HepG2 (cell line): ENCODE data around the gene SLC16A4. TPM values are rescaled to one million over a fixed set of nuclear protein-coding genes. Genes with fewer than 3 reads are reported as not detected.

ENCODE experiments used
- CBX2 ChIP-seq, 2 experiments: fragments of 200-600 bp in 1 of 2; sonication (generic); formaldehyde crosslinking in 1 of 2; IDR thresholded peaks; 2 replicates each; pipeline versions ENCODE4 v1.7.0 to v1.8.1; 2018 to 2022; ENCODE audit warnings: low read depth in 2 of 2, low read length in 1 of 2, mild to moderate bottlenecking in 1 of 2, missing genetic modification reagents in 1 of 2
- CC2D1A ChIP-seq: sonication (generic); formaldehyde crosslinking; IDR thresholded peaks from 2 replicates; pipeline ENCODE4 v1.8.1; 2023; ENCODE audit warnings: mild to moderate bottlenecking, missing genetic modification reagents
- ELF4 ChIP-seq: sonication (generic); formaldehyde crosslinking; IDR thresholded peaks from 2 replicates; pipeline ENCODE4 v1.5.0; 2020; ENCODE audit warnings: missing genetic modification reagents, mild to moderate bottlenecking, moderate library complexity, borderline replicate concordance
- MTA1 ChIP-seq: sonication (generic); formaldehyde crosslinking; IDR thresholded peaks from 2 replicates; pipeline ENCODE4 v1.4.0; 2020; ENCODE audit warnings: missing genetic modification reagents, mild to moderate bottlenecking, borderline replicate concordance
- PCBP1 ChIP-seq: fragments of 200-400 bp; formaldehyde crosslinking; IDR thresholded peaks from 2 replicates; pipeline ENCODE4 v1.6.1; 2017; ENCODE audit warnings: mild to moderate bottlenecking, low read depth, low read length, borderline replicate concordance
- PLSCR1 ChIP-seq: sonication (generic); formaldehyde crosslinking; IDR thresholded peaks from 2 replicates; pipeline ENCODE4 v1.5.0; 2020; ENCODE audit warnings: missing genetic modification reagents, mild to moderate bottlenecking, borderline replicate concordance
- RAD21 ChIP-seq: fragments of 450-650 bp; formaldehyde crosslinking; IDR thresholded peaks from 2 replicates; pipeline ENCODE4 v1.5.0; 2020; ENCODE audit warnings: mild to moderate bottlenecking
- RARG ChIP-seq: sonication (generic); formaldehyde crosslinking; IDR thresholded peaks from 2 replicates; pipeline ENCODE4 v1.4.0; 2020; ENCODE audit warnings: low read depth, mild to moderate bottlenecking, missing genetic modification reagents
- RXRB ChIP-seq: IDR thresholded peaks from 2 replicates; pipeline ENCODE4 v1.6.1; 2016; ENCODE audit warnings: borderline replicate concordance, missing genetic modification reagents, missing compliant biosample characterization
- ZBTB10 ChIP-seq: sonication (generic); formaldehyde crosslinking; IDR thresholded peaks from 2 replicates; pipeline ENCODE4 v1.4.0; 2020; ENCODE audit warnings: missing genetic modification reagents, borderline replicate concordance
- ZBTB46 ChIP-seq: sonication (generic); formaldehyde crosslinking; IDR thresholded peaks from 2 replicates; pipeline ENCODE4 v1.4.0; 2020; ENCODE audit warnings: mild to moderate bottlenecking, missing genetic modification reagents, borderline replicate concordance
- ZNF296 ChIP-seq: sonication (generic); formaldehyde crosslinking; conservative IDR thresholded peaks from 2 replicates; pipeline ENCODE4 v1.5.0; 2020; ENCODE audit warnings: mild to moderate bottlenecking, missing genetic modification reagents
- ZNF34 ChIP-seq: sonication (generic); formaldehyde crosslinking; IDR thresholded peaks from 2 replicates; pipeline ENCODE4 v1.4.0; 2020; ENCODE audit warnings: mild to moderate bottlenecking, missing genetic modification reagents, borderline replicate concordance
- ZNF567 ChIP-seq: sonication (generic); formaldehyde crosslinking; IDR thresholded peaks from 2 replicates; pipeline ENCODE4 v1.8.1; 2023; ENCODE audit warnings: mild to moderate bottlenecking, missing genetic modification reagents, borderline replicate concordance
- ZNF660 ChIP-seq: sonication (generic); formaldehyde crosslinking; IDR thresholded peaks from 2 replicates; pipeline ENCODE4 v1.5.1; 2020; ENCODE audit warnings: mild to moderate bottlenecking, low read depth, missing genetic modification reagents, borderline replicate concordance
- ZNF724P ChIP-seq: sonication (generic); formaldehyde crosslinking; IDR thresholded peaks from 2 replicates; pipeline ENCODE4 v1.8.0; 2022; ENCODE audit warnings: missing genetic modification reagents, borderline replicate concordance
- ZNF737 ChIP-seq: sonication (generic); formaldehyde crosslinking; IDR thresholded peaks from 2 replicates; pipeline ENCODE4 v1.5.0; 2020; ENCODE audit warnings: missing genetic modification reagents, mild to moderate bottlenecking, borderline replicate concordance
- ZNF878 ChIP-seq: sonication (generic); formaldehyde crosslinking; IDR thresholded peaks from 2 replicates; pipeline ENCODE4 v1.8.1; 2023; ENCODE audit warnings: mild to moderate bottlenecking, missing genetic modification reagents, moderate library complexity
- polyA plus RNA-seq, 8 experiments: library from polyadenylated mRNA; depleted of rRNA in 3 of 8; stranded (reverse) in 7 of 8; unstranded in 1 of 8; fragments of >200 nt; fragmentation: Illumina TruSeq in 4 of 8; extraction: Trizol in 4 of 8; gene quantifications; 2 replicates each; pipeline versions ENCODE4 v1.2.1 to v1.2.3, GENCODE V29; 2011 to 2016; ENCODE audit warnings: low read depth in 4 of 8, missing spikeins in 1 of 8, mixed read lengths in 1 of 8; ENCODE audit not compliant: insufficient read depth in 1 of 8
- total RNA-seq, 5 experiments: library from RNA; depleted of rRNA; stranded (reverse); fragments of >200 nt; fragmentation: Illumina TruSeq; extraction: Trizol; gene quantifications; 2 replicates each; pipeline ENCODE4 v1.2.3, GENCODE V29; 2016; ENCODE audit warnings: low read depth in 1 of 5

SLC16A4 gene
- total and polyA plus RNA-seq, 2 of the 13 experiments (the other 11 are each of a cell fraction or from before 2014, with no cell fraction given) = 1.1 to 1.5 TPM

DNA sequence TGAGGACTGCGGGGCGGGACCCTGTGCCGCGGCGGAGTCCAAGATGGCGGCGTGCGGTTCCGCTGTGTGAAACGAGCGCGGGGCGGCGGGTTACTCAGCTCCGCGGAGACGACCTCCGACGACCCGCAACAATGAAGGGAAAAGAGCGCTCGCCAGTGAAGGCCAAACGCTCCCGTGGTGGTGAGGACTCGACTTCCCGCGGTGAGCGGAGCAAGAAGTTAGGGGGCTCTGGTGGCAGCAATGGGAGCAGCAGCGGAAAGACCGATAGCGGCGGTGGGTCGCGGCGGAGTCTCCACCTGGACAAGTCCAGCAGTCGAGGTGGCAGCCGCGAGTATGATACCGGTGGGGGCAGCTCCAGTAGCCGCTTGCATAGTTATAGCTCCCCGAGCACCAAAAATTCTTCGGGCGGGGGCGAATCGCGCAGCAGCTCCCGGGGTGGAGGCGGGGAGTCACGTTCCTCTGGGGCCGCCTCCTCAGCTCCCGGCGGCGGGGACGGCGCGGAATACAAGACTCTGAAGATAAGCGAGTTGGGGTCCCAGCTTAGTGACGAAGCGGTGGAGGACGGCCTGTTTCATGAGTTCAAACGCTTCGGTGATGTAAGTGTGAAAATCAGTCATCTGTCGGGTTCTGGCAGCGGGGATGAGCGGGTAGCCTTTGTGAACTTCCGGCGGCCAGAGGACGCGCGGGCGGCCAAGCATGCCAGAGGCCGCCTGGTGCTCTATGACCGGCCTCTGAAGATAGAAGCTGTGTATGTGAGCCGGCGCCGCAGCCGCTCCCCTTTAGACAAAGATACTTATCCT, 51.2 kb downstream of the SLC16A4 start (continued):
- no peak for TF ChIP-seq PCBP1
- TF ChIP-seq RAD21 (CRISPR knock-in tag) = no peak
- TF ChIP-seq ZBTB10 = no peak
- no peak for TF ChIP-seq ZNF567
- TF ChIP-seq ZBTB46 (CRISPR knock-in tag) = no peak
- no peak for TF ChIP-seq CC2D1A (CRISPR knock-in tag)
- no peak for TF ChIP-seq ZNF34 (CRISPR knock-in tag)
- TF ChIP-seq MTA1 (CRISPR knock-in tag) = no peak
- peak; percentile 48; the same call in 1 of the 2 replicates for TF ChIP-seq ZNF724P
- no peak for TF ChIP-seq ZNF660 (CRISPR knock-in tag)
- no peak; the same call in 1 of the 2 replicates for TF ChIP-seq RXRB
- TF ChIP-seq RARG (CRISPR knock-in tag) = 0 out of 2 replicates have a peak, but pooled peaks have one; percentile 20
- peak; percentile 59; the same call in 1 of the 2 replicates for TF ChIP-seq ZNF296
- TF ChIP-seq ZNF737 (CRISPR knock-in tag) = no peak
- TF ChIP-seq ELF4 (CRISPR knock-in tag) = no peak
- no peak for TF ChIP-seq CBX2 (IDR thresholded peaks at IDR 0.05; ENCODE audit: low read depth, low read length)
- TF ChIP-seq CBX2 (CRISPR knock-in tag; IDR thresholded peaks at IDR 0.05; ENCODE audit: low read depth) = no peak
- no peak for TF ChIP-seq ZNF878 (CRISPR knock-in tag)
- TF ChIP-seq PLSCR1 (CRISPR knock-in tag) = no peak
